ENCODE data around the gene CBFA2T3.
"Not testable (repeated sequence)": the region's sequence is repeated elsewhere in the genome, so short reads cannot be mapped to it uniquely, and the experiment has no call there.

The CBFA2T3 gene

GRCh38 chr16:88925540-88925887 lies 51.5 kb downstream of the CBFA2T3 start:
- no peak for DNase-seq (ENCODE audit: low read depth in 2 of 3, low spot score in 2 of 3)

GRCh38 chr16:88924834-88925539 lies 52.0 kb downstream of the CBFA2T3 start:
- no peak for DNase-seq (ENCODE audit: low read depth in 2 of 3, low spot score in 2 of 3)

GRCh38 chr16:88923926-88924833 lies 52.8 kb downstream of the CBFA2T3 start:
- no peak for DNase-seq (ENCODE audit: low read depth in 2 of 3, low spot score in 2 of 3)

GRCh38 chr16:88923450-88923849 lies 53.6 kb downstream of the CBFA2T3 start:
- DNase-seq (ENCODE audit: low read depth in 2 of 3, low spot score in 2 of 3), result no peak

GRCh38 chr16:88922826-88923410 lies 54.1 kb downstream of the CBFA2T3 start:
- no peak for DNase-seq (ENCODE audit: low read depth in 2 of 3, low spot score in 2 of 3)

- no peak for DNase-seq (ENCODE audit: low read depth in 2 of 3, low spot score in 2 of 3)
These were observed 54.7 kb downstream of the CBFA2T3 start for GRCh38 chr16:88922114-88922825.

GRCh38 chr16:88921591-88921990 lies 55.4 kb downstream of the CBFA2T3 start:
- no peak for DNase-seq (ENCODE audit: low read depth in 2 of 3, low spot score in 2 of 3)

GRCh38 chr16:88920618-88921590 lies 56.1 kb downstream of the CBFA2T3 start:
- no peak for DNase-seq (ENCODE audit: low read depth in 2 of 3, low spot score in 2 of 3)

GRCh38 chr16:88919936-88920335 lies 57.1 kb downstream of the CBFA2T3 start:
- no peak for DNase-seq (ENCODE audit: low read depth in 2 of 3, low spot score in 2 of 3)

GRCh38 chr16:88918896-88919295 lies 58.1 kb downstream of the CBFA2T3 start:
- DNase-seq (ENCODE audit: low read depth in 2 of 3, low spot score in 2 of 3), result not testable (repeated sequence)

- DNase-seq (ENCODE audit: low read depth in 2 of 3, low spot score in 2 of 3), result no peak
These were observed 58.9 kb downstream of the CBFA2T3 start for GRCh38 chr16:88917915-88918627.

- DNase-seq (ENCODE audit: low read depth in 2 of 3, low spot score in 2 of 3), result no peak
These were observed 59.7 kb downstream of the CBFA2T3 start for GRCh38 chr16:88917146-88917914.

GRCh38 chr16:88915639-88916327 lies 61.2 kb downstream of the CBFA2T3 start:
- DNase-seq (ENCODE audit: low read depth in 2 of 3, low spot score in 2 of 3), result no peak

- DNase-seq (ENCODE audit: low read depth in 2 of 3, low spot score in 2 of 3), result no peak
These were observed 62.1 kb downstream of the CBFA2T3 start for GRCh38 chr16:88914750-88915368.

GRCh38 chr16:88913870-88914269 lies 63.1 kb downstream of the CBFA2T3 start:
- DNase-seq (ENCODE audit: low read depth in 2 of 3, low spot score in 2 of 3), result no peak

- DNase-seq (ENCODE audit: low read depth in 2 of 3, low spot score in 2 of 3), result no peak
These were observed 63.9 kb downstream of the CBFA2T3 start for GRCh38 chr16:88913001-88913612.

GRCh38 chr16:88912556-88912955 lies 64.5 kb downstream of the CBFA2T3 start:
- DNase-seq (ENCODE audit: low read depth in 2 of 3, low spot score in 2 of 3), result no peak
